ENCODE data around the gene OR5B12.
"Not testable (repeated sequence)": the region's sequence is repeated elsewhere in the genome, so short reads cannot be mapped to it uniquely, and the experiment has no call there.

Gene OR5B12

GRCh38 chr11:58442136-58442535 lies at the start of gene OR5B12:
OR5B12 (minus strand) TSS chr11:58442236; CDS start chr11:58440151, 2,085 bp downstream.
- no peak for DNase-seq (ENCODE audit: low read depth)

GRCh38 chr11:58490827-58491226 lies 48.8 kb upstream of the OR5B12 start:
- no peak for DNase-seq (ENCODE audit: low read depth)

GRCh38 chr11:58487170-58487569 lies 45.1 kb upstream of the OR5B12 start:
- DNase-seq (ENCODE audit: low read depth), result no peak

- DNase-seq (ENCODE audit: low read depth), result no peak
Observed at GRCh38 chr11:58485961-58486360, 43.9 kb upstream of the OR5B12 start.

- no peak for DNase-seq (ENCODE audit: low read depth)
Observed at GRCh38 chr11:58471892-58472291, 29.9 kb upstream of the OR5B12 start.

GRCh38 chr11:58466293-58466692 lies 24.3 kb upstream of the OR5B12 start:
- no peak for DNase-seq (ENCODE audit: low read depth)

GRCh38 chr11:58465690-58466089 lies 23.7 kb upstream of the OR5B12 start:
- no peak for DNase-seq (ENCODE audit: low read depth)

- DNase-seq (ENCODE audit: low read depth), result no peak
Observed at GRCh38 chr11:58451585-58451984, 9.5 kb upstream of the OR5B12 start.

GRCh38 chr11:58446294-58446693 lies 4.3 kb upstream of the OR5B12 start:
- no peak for DNase-seq (ENCODE audit: low read depth)

- DNase-seq (ENCODE audit: low read depth), result no peak
Observed at GRCh38 chr11:58444300-58444699, 2.3 kb upstream of the OR5B12 start.

GRCh38 chr11:58438486-58438885 lies 3.5 kb downstream of the OR5B12 start:
- DNase-seq (ENCODE audit: low read depth), result no peak

GRCh38 chr11:58434217-58434616 lies 7.8 kb downstream of the OR5B12 start:
- no peak for DNase-seq (ENCODE audit: low read depth)

- DNase-seq (ENCODE audit: low read depth), result no peak
Observed at GRCh38 chr11:58433638-58434203, 8.3 kb downstream of the OR5B12 start.

- DNase-seq (ENCODE audit: low read depth), result no peak
Observed at GRCh38 chr11:58429273-58429672, 12.8 kb downstream of the OR5B12 start.

- DNase-seq (ENCODE audit: low read depth), result no peak
Observed at GRCh38 chr11:58428021-58428420, 14.0 kb downstream of the OR5B12 start, which contains the start of gene OR5B2. OR5B2 (minus strand) TSS chr11:58428121; CDS start chr11:58423261, 4,860 bp downstream.

GRCh38 chr11:58406774-58407173 lies 35.3 kb downstream of the OR5B12 start, which contains the start of gene OR5B3:
OR5B3 (minus strand) TSS chr11:58406874; CDS start chr11:58403409, 3,465 bp downstream.
- no peak for DNase-seq (ENCODE audit: low read depth)

- DNase-seq (ENCODE audit: low read depth), result not testable (repeated sequence)
Observed at GRCh38 chr11:58399622-58400021, 42.4 kb downstream of the OR5B12 start.

GRCh38 chr11:58395581-58395980 lies 46.5 kb downstream of the OR5B12 start:
- no peak for DNase-seq (ENCODE audit: low read depth)

- no peak for DNase-seq (ENCODE audit: low read depth)
Observed at GRCh38 chr11:58394195-58394594, 47.8 kb downstream of the OR5B12 start.

GRCh38 chr11:58392746-58393145 lies 49.3 kb downstream of the OR5B12 start:
- DNase-seq (ENCODE audit: low read depth), result no peak

GRCh38 chr11:58391879-58392278 lies 50.2 kb downstream of the OR5B12 start:
- DNase-seq (ENCODE audit: low read depth), result no peak

- DNase-seq (ENCODE audit: low read depth), result no peak
Observed at GRCh38 chr11:58390551-58391063, 51.4 kb downstream of the OR5B12 start.

Measured in stimulated activated CD8-positive, alpha-beta memory T cell treated with anti-CD3 and anti-CD28 coated beads, Interleukin-7, amount 100 ng/mL, for 24 hours (primary cell).